H1 (cell line): ENCODE data around the gene TOM1. TPM values are rescaled to one million over a fixed set of nuclear protein-coding genes. Genes with fewer than 3 reads are reported as not detected.

Source experiments
- CTCF ChIA-PET: fragments of 300-600 bp; sonication (Branson Sonifier 250); formaldehyde crosslinking; loops from one replicate; lab custom pipeline; 2021; ENCODE audit not compliant: partially characterized antibody; lab: Charles Lee
- POLR2A ChIA-PET: fragments of 300-600 bp; sonication (Branson Sonifier 250); formaldehyde crosslinking; loops from one replicate; lab custom pipeline; 2021; ENCODE audit warnings: inconsistent platforms; ENCODE audit not compliant: partially characterized antibody; lab: Charles Lee
- DNase-seq, 2 experiments: peaks; one replicate each; pipeline versions ENCODE4 v3.0.0 to v3.0.0-alpha.2; 2010 to 2022; ENCODE audit warnings: low spot score in 2 of 2, low read depth in 1 of 2, mixed read lengths in 1 of 2
- FAIRE-seq: peaks from 2 replicates; lab custom pipeline; 2011; peaks lifted over from hg19 to GRCh38; lab: Jason Lieb, UNC
- H2AFZ ChIP-seq: 2 replicates; pipeline ENCODE4 v1.8.1; 2012; ENCODE audit warnings: low read length, inconsistent platforms
- H2AK5ac ChIP-seq: 2 replicates; pipeline ENCODE4 v1.6.1; 2013; ENCODE audit warnings: low read depth, low read length
- H2BK120ac ChIP-seq: replicated peaks from 2 replicates; pipeline ENCODE3; 2013; ENCODE audit warnings: low read depth, low read length, inconsistent platforms
- H2BK12ac ChIP-seq: 2 replicates; pipeline ENCODE4 v1.6.1; 2013; ENCODE audit warnings: low read depth, low read length
- H2BK15ac ChIP-seq: 2 replicates; pipeline ENCODE4 v1.6.1; 2013; ENCODE audit warnings: low read length
- H2BK20ac ChIP-seq: 2 replicates; pipeline ENCODE4 v1.6.1; 2013; ENCODE audit warnings: low read length
- H2BK5ac ChIP-seq: 2 replicates; pipeline ENCODE4 v1.6.1; 2013; ENCODE audit warnings: low read depth, low read length
- H3K14ac ChIP-seq: 2 replicates; pipeline ENCODE4 v1.6.1; 2013; ENCODE audit warnings: inconsistent platforms; ENCODE audit not compliant: insufficient read length
- H3K18ac ChIP-seq: 2 replicates; pipeline ENCODE4 v1.6.1; 2013; ENCODE audit warnings: low read length; ENCODE audit errors: extremely low read depth
- H3K23ac ChIP-seq: 2 replicates; pipeline ENCODE4 v1.6.1; 2013; ENCODE audit warnings: inconsistent platforms; ENCODE audit not compliant: insufficient read length
- H3K23me2 ChIP-seq: 2 replicates; pipeline ENCODE4 v1.6.1; 2013; ENCODE audit warnings: low read depth, low read length
- H3K27ac ChIP-seq: 2 replicates; pipeline ENCODE4 v1.6.1; 2011; ENCODE audit warnings: low read depth, low read length, inconsistent platforms
- H3K27me3 ChIP-seq, 4 experiments: replicated peaks in 1 of 4; 1 replicate in 1 of 4; 2 replicates in 3 of 4; pipeline versions ENCODE4 v1.6.1 to v1.8.1; 2011 to 2013; ENCODE audit warnings: low read length in 3 of 4, mild to moderate bottlenecking in 3 of 4, inconsistent platforms in 2 of 4, mixed read lengths in 2 of 4, moderate library complexity in 1 of 4; ENCODE audit not compliant: control insufficient read depth in 3 of 4, insufficient read depth in 3 of 4; ENCODE audit errors: extremely low read depth in 1 of 4
- H3K36me3 ChIP-seq, 4 experiments: 2 replicates each; pipeline versions ENCODE4 v1.6.1 to v1.8.1; 2011 to 2013; ENCODE audit warnings: mild to moderate bottlenecking in 4 of 4, low read length in 3 of 4, moderate library complexity in 2 of 4, control low read depth in 1 of 4, inconsistent platforms in 1 of 4; ENCODE audit not compliant: insufficient read depth in 4 of 4, control insufficient read depth in 2 of 4
- H3K4ac ChIP-seq: replicated peaks from 2 replicates; pipeline ENCODE3; 2013; ENCODE audit warnings: low read length, low read depth, mixed read lengths, inconsistent platforms; ENCODE audit not compliant: insufficient read length
- H3K4me1 ChIP-seq, 4 experiments: replicated peaks in 1 of 4; 1 replicate in 1 of 4; 2 replicates in 3 of 4; pipeline versions ENCODE4 v1.6.1 to v1.8.1; 2011 to 2013; ENCODE audit warnings: low read length in 3 of 4, inconsistent platforms in 2 of 4, mixed read lengths in 1 of 4; ENCODE audit not compliant: insufficient read depth in 4 of 4, control insufficient read depth in 3 of 4
- H3K4me2 ChIP-seq, 2 experiments: 2 replicates each; pipeline versions ENCODE4 v1.6.1 to v1.8.1; 2011 to 2013; ENCODE audit warnings: low read depth in 2 of 2, low read length in 2 of 2, control low read depth in 1 of 2, inconsistent platforms in 1 of 2, mild to moderate bottlenecking in 1 of 2; ENCODE audit not compliant: insufficient read depth in 1 of 2
- H3K4me3 ChIP-seq, 4 experiments: fragments of 200-600, 300-600 bp in 1 of 4; sonication (generic), shearing (Covaris generic), sonication (Bioruptor Twin) in 1 of 4; 2 replicates each; pipeline versions ENCODE4 v1.5.1 to v1.8.1; 2011 to 2016; ENCODE audit warnings: low read length in 4 of 4, low read depth in 3 of 4, control low read depth in 2 of 4, inconsistent platforms in 2 of 4, mild to moderate bottlenecking in 2 of 4, mixed read lengths in 1 of 4, moderate library complexity in 1 of 4; ENCODE audit not compliant: insufficient read depth in 2 of 4; ENCODE audit errors: extremely low read depth in 1 of 4
- H3K56ac ChIP-seq: replicated peaks from 2 replicates; pipeline ENCODE3; 2013; ENCODE audit warnings: low read depth, mild to moderate bottlenecking, mixed read lengths, low read length, inconsistent platforms; ENCODE audit not compliant: insufficient read length
- H3K79me1 ChIP-seq: 2 replicates; pipeline ENCODE4 v1.6.1; 2013; ENCODE audit warnings: low read depth, low read length, control low read depth
- H3K79me2 ChIP-seq, 2 experiments: 2 replicates each; pipeline versions ENCODE4 v1.6.1 to v1.8.1; 2012 to 2013; ENCODE audit warnings: low read length in 2 of 2, mild to moderate bottlenecking in 2 of 2, inconsistent platforms in 1 of 2; ENCODE audit not compliant: insufficient read depth in 2 of 2, control insufficient read depth in 1 of 2
- H3K9ac ChIP-seq, 4 experiments: replicated peaks in 1 of 4; 1 replicate in 1 of 4; 2 replicates in 3 of 4; pipeline versions ENCODE4 v1.6.1 to v1.8.1; 2011 to 2013; ENCODE audit warnings: low read depth in 3 of 4, low read length in 3 of 4, control low read depth in 2 of 4, mild to moderate bottlenecking in 2 of 4, moderate library complexity in 2 of 4, inconsistent platforms in 1 of 4; ENCODE audit errors: extremely low read depth in 1 of 4
- H3K9me3 ChIP-seq, 2 experiments: 2 replicates each; pipeline versions ENCODE4 v1.6.1 to v1.8.1; 2012 to 2013; ENCODE audit warnings: mild to moderate bottlenecking in 2 of 2, moderate library complexity in 2 of 2, control low read depth in 1 of 2, inconsistent platforms in 1 of 2, low read depth in 1 of 2, low read length in 1 of 2, mixed read lengths in 1 of 2; ENCODE audit not compliant: insufficient read depth in 2 of 2
- H4K20me1 ChIP-seq, 2 experiments: replicated peaks in 1 of 2; 2 replicates each; pipeline versions ENCODE3 to v1.8.1; 2011 to 2013; ENCODE audit warnings: inconsistent platforms in 2 of 2, low read length in 2 of 2, mild to moderate bottlenecking in 1 of 2; ENCODE audit not compliant: insufficient read depth in 2 of 2, control insufficient read depth in 1 of 2
- H4K5ac ChIP-seq: 2 replicates; pipeline ENCODE4 v1.6.1; 2013; ENCODE audit warnings: low read length, low read depth, mixed read lengths, inconsistent platforms; ENCODE audit not compliant: insufficient read length
- H4K8ac ChIP-seq: 2 replicates; pipeline ENCODE4 v1.8.0; 2013; ENCODE audit warnings: mild to moderate bottlenecking, moderate library complexity, low read length, inconsistent platforms; ENCODE audit not compliant: insufficient read depth; ENCODE audit errors: extremely low read depth
- H4K91ac ChIP-seq: replicated peaks from 2 replicates; pipeline ENCODE3; 2013; ENCODE audit warnings: low read length, mixed read lengths, inconsistent platforms; ENCODE audit not compliant: insufficient read length
- ATF2 ChIP-seq: IDR thresholded peaks from 2 replicates; pipeline ENCODE4 v1.6.1; 2012; ENCODE audit warnings: low read length, inconsistent platforms
- BACH1 ChIP-seq: IDR thresholded peaks from 2 replicates; pipeline ENCODE4 v1.6.1; 2012; ENCODE audit warnings: low read length, improper control_type of control experiment
- BRCA1 ChIP-seq: IDR thresholded peaks from 2 replicates; pipeline ENCODE4 v1.6.1; 2012; ENCODE audit warnings: low read depth, low read length, improper control_type of control experiment
- CEBPB ChIP-seq: IDR thresholded peaks from 2 replicates; pipeline ENCODE4 v1.6.1; 2012; ENCODE audit warnings: low read depth, low read length
- EP300 ChIP-seq, 2 experiments: IDR thresholded peaks; 1 replicate in 1 of 2; 2 replicates in 1 of 2; pipeline ENCODE4 v1.6.1; 2011 to 2012; ENCODE audit warnings: low read depth in 2 of 2, low read length in 2 of 2, mild to moderate bottlenecking in 2 of 2, borderline replicate concordance in 1 of 2, inconsistent platforms in 1 of 2, moderate library complexity in 1 of 2
- FOSL1 ChIP-seq: IDR thresholded peaks from 2 replicates; pipeline ENCODE4 v1.6.1; 2011; ENCODE audit warnings: mild to moderate bottlenecking, low read depth, low read length, moderate library complexity; ENCODE audit not compliant: insufficient read depth
- RNF2 ChIP-seq: fragments of 200-900, 300-1000 bp; sonication (generic); IDR thresholded peaks from 2 replicates; pipeline ENCODE4 v1.7.1; 2016; ENCODE audit warnings: borderline replicate concordance, low read depth, mild to moderate bottlenecking, antibody characterized with exemption, low read length; ENCODE audit not compliant: poor library complexity, severe bottlenecking; ENCODE audit errors: missing control alignments
- SP4 ChIP-seq: IDR thresholded peaks from 2 replicates; pipeline ENCODE4 v1.6.1; 2012; ENCODE audit warnings: low read length, inconsistent platforms
- TBP ChIP-seq: IDR thresholded peaks from 2 replicates; pipeline ENCODE4 v1.6.1; 2011; ENCODE audit warnings: low read depth, low read length, improper control_type of control experiment
- WGBS, 2 experiments: shearing (Covaris generic) in 1 of 2; methylation state at CpG; one replicate each; pipeline versions ENCODE4 v1.1.6 to v1.1.7; 2013 to 2015; ENCODE audit warnings: low lambda C conversion rate in 2 of 2, mixed read lengths in 2 of 2, inconsistent platforms in 1 of 2, low coverage in 1 of 2, missing lambda C conversion rate in 1 of 2; ENCODE audit not compliant: insufficient replicate concordance in 2 of 2, insufficient coverage in 1 of 2, insufficient read length in 1 of 2; ENCODE audit errors: extremely low coverage in 1 of 2, missing lambda C conversion rate in 1 of 2; 5-methylcytosine and 5-hydroxymethylcytosine counted together
- polyA plus RNA-seq, 7 experiments: library from polyadenylated mRNA; depleted of rRNA in 3 of 7; stranded (reverse) in 5 of 7; unstranded in 2 of 7; fragments of >200 nt in 5 of 7; fragments of 200-250 nt in 2 of 7; gene quantifications; 1 replicate in 5 of 7; 2 replicates in 1 of 7; 4 replicates in 1 of 7; pipeline versions ENCODE4 v1.2.1 to v1.2.3, GENCODE V29; 2011 to 2013; ENCODE audit warnings: missing spikeins in 2 of 7, mixed read lengths in 2 of 7
- total RNA-seq: library from RNA; stranded (reverse); fragmentation: NEBNext Ultra II Directional; extraction: Animal tissue kit (Norgen Biotek cat#: 25700); gene quantifications from 2 replicates; pipeline ENCODE4 v1.2.1, GENCODE V29; 2021

Gene TOM1
- total and polyA plus RNA-seq, 2 of the 8 experiments (the other 6 are each of a cell fraction or from before 2014, with no cell fraction given) = 25.1 to 39.2 TPM

DNA sequence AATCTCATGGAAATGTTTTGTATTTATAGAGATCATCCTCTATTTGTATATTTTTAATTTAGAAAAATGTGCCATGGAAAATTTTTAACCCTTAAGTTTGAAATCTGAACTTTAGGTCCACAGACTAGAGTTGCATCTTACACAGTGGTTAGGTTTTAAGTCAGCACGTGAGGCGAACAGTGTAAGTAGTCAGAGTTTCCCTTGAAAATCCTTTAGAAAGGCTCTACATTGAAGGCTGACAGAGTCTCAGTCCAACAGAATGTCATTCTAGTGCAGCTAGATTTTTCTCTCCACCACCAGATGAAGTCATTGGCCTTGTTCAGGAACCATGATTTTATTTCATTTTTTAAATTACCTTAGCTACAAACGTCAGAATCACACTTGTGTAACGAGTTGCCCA, 23.7 kb upstream of the TOM1 start:
- peaks cover 4% of the 10 kb centered on the region in 2 experiments for H4K20me1 ChIP-seq
- H3K4me2 ChIP-seq = no peak overlapping the region
- WGBS, 2 experiments = 89% methylated on average over 4 of the region's 4 CpGs; no CpG with 5 or more reads in 1 of the 2 experiments
- TF ChIP-seq BACH1 (no peak), CEBPB (no peak), ATF2 (no peak), EP300 (IDR thresholded peaks at IDR 0.05; ENCODE audit: borderline replicate concordance in 1 of 2, low read depth in 2 of 2, low read length in 2 of 2) (no peak), FOSL1 (no peak), SP4 (no peak), BRCA1 (no peak), RNF2 (no peak), TBP (no peak)
- TF ChIP-seq, all 59 proteins: peak for 0
- no peak overlapping the region for H4K91ac ChIP-seq
- ChIA-PET CTCF (no interaction called here), POLR2A (interaction anchor here (2.4 kb wide), 1 partner anchor 9 kb away, joined by 10 read pairs; no protein-coding TSS in a partner anchor)
- H2BK20ac ChIP-seq = no peak overlapping the region
- no peaks in the 10 kb centered on the region for H3K9me3 ChIP-seq
- no peaks in the 10 kb centered on the region for H3K23me2 ChIP-seq
- DNase-seq (no peak), FAIRE-seq (no peak)
- H3K79me2 ChIP-seq = peaks cover 0 to 9% of the 10 kb centered on the region in 2 experiments; a peak in 2 of 4 replicates
- no peak overlapping the region for H3K56ac ChIP-seq
- H3K36me3 ChIP-seq = peaks cover 6 to 36% (median 22%) of the 10 kb centered on the region in 4 experiments; a peak in 7 of 8 replicates
- no peaks in the 10 kb centered on the region; the same call in 1 of the 2 replicates for H3K79me1 ChIP-seq
- no peak overlapping the region for H2BK12ac ChIP-seq
- H3K27ac ChIP-seq = no peak overlapping the region
- H3K4ac ChIP-seq = no peak overlapping the region
- no peaks in the 10 kb centered on the region for H3K4me1 ChIP-seq
- no peak overlapping the region for H2AFZ ChIP-seq
- H4K8ac ChIP-seq = no peak overlapping the region
- H2BK120ac ChIP-seq = no peak overlapping the region
- no peak overlapping the region for H3K9ac ChIP-seq
- no peak overlapping the region for H3K18ac ChIP-seq
- no peak overlapping the region for H4K5ac ChIP-seq
- H2BK15ac ChIP-seq = no peak overlapping the region
- no peak overlapping the region for H3K14ac ChIP-seq
- H3K4me3 ChIP-seq = no peak overlapping the region
- no peak overlapping the region for H2AK5ac ChIP-seq
- H3K27me3 ChIP-seq = no peaks in the 10 kb centered on the region
- H2BK5ac ChIP-seq = no peak overlapping the region
- H3K23ac ChIP-seq = no peak overlapping the region
